ENCODE data around the gene HSF2BP.

HSF2BP gene

GRCh38 chr21:43667191-43667904 is 8.1 kb upstream of the HSF2BP start:
- peaks cover 3% of the 10 kb centered on the region for H3K9me3 Mint-ChIP-seq
- H3K4me3 Mint-ChIP-seq = no peak overlapping the region
- H3K4me1 Mint-ChIP-seq = peaks cover 6% of the 10 kb centered on the region
- H3K36me3 Mint-ChIP-seq (ENCODE audit: low read depth) = peaks cover 71% of the 10 kb centered on the region
- H3K27me3 Mint-ChIP-seq (ENCODE audit: low read depth, poor library complexity) = no peaks in the 10 kb centered on the region
- DNase-seq = no peak
- no peak overlapping the region for H3K27ac Mint-ChIP-seq
- no peak for TF ChIP-seq CTCF (IDR thresholded peaks at IDR 0.05)

- no peaks in the 10 kb centered on the region for H3K27me3 Mint-ChIP-seq (ENCODE audit: low read depth, poor library complexity)
Measured at GRCh38 chr21:43665879-43666278, 6.6 kb upstream of the HSF2BP start.

GRCh38 chr21:43664358-43664757 is 5.1 kb upstream of the HSF2BP start:
- H3K36me3 Mint-ChIP-seq (ENCODE audit: low read depth) = peaks cover 56% of the 10 kb centered on the region
- no peak overlapping the region for H3K4me3 Mint-ChIP-seq
- no peak for DNase-seq
- H3K27me3 Mint-ChIP-seq (ENCODE audit: low read depth, poor library complexity) = no peaks in the 10 kb centered on the region
- peak overlapping the region; percentile 62 for H3K27ac Mint-ChIP-seq
- peaks cover 3% of the 10 kb centered on the region for H3K9me3 Mint-ChIP-seq
- TF ChIP-seq CTCF (IDR thresholded peaks at IDR 0.05) = no peak
- H3K4me1 Mint-ChIP-seq = peaks cover 33% of the 10 kb centered on the region

More at GRCh38 chr21:43665879-43666278, 6.6 kb upstream of the HSF2BP start:
- no peak for DNase-seq
- H3K4me3 Mint-ChIP-seq = no peak overlapping the region
- H3K9me3 Mint-ChIP-seq = peaks cover 3% of the 10 kb centered on the region
- no peak for TF ChIP-seq CTCF (IDR thresholded peaks at IDR 0.05)
- peaks cover 69% of the 10 kb centered on the region for H3K36me3 Mint-ChIP-seq (ENCODE audit: low read depth)
- peaks cover 20% of the 10 kb centered on the region for H3K4me1 Mint-ChIP-seq
- H3K27ac Mint-ChIP-seq = peak overlapping the region; percentile 85

- no peak overlapping the region for H3K4me3 Mint-ChIP-seq
- peaks cover 3% of the 10 kb centered on the region for H3K9me3 Mint-ChIP-seq
- no peak for DNase-seq
- H3K4me1 Mint-ChIP-seq = peaks cover 37% of the 10 kb centered on the region
- TF ChIP-seq CTCF (IDR thresholded peaks at IDR 0.05) = no peak
- peaks cover 56% of the 10 kb centered on the region for H3K36me3 Mint-ChIP-seq (ENCODE audit: low read depth)
- H3K27ac Mint-ChIP-seq = no peak overlapping the region
- no peaks in the 10 kb centered on the region for H3K27me3 Mint-ChIP-seq (ENCODE audit: low read depth, poor library complexity)
Measured at GRCh38 chr21:43663033-43663432, 3.7 kb upstream of the HSF2BP start.

- Mint-ChIP-seq H3K4me3 (no peak overlapping the region), H3K27me3 (ENCODE audit: low read depth, poor library complexity) (no peaks in the 10 kb centered on the region), H3K27ac (no peak overlapping the region), H3K4me1 (peaks cover 37% of the 10 kb centered on the region), H3K36me3 (ENCODE audit: low read depth) (peaks cover 53% of the 10 kb centered on the region), H3K9me3 (peaks cover 3% of the 10 kb centered on the region)
- DNase-seq = no peak
- no peak for TF ChIP-seq CTCF (IDR thresholded peaks at IDR 0.05)
Measured at GRCh38 chr21:43662286-43662685, 3.0 kb upstream of the HSF2BP start.

GRCh38 chr21:43658769-43659135 is 536 bp downstream of the HSF2BP start:
- Mint-ChIP-seq H3K27me3 (ENCODE audit: low read depth, poor library complexity) (peaks cover 2% of the 10 kb centered on the region), H3K9me3 (no peaks in the 10 kb centered on the region), H3K27ac (no peak overlapping the region), H3K4me1 (peaks cover 37% of the 10 kb centered on the region), H3K4me3 (peak overlapping the region; percentile 65), H3K36me3 (ENCODE audit: low read depth) (peaks cover 17% of the 10 kb centered on the region)
- no peak for TF ChIP-seq CTCF (IDR thresholded peaks at IDR 0.05)
- DNase-seq = no peak
